GM10266 (cell line): ENCODE results near the gene KRT72.

ENCODE experiments used
- DNase-seq: peaks from one replicate; pipeline ENCODE4 v3.0.0; 2012; ENCODE audit errors: extremely low spot score
- CTCF ChIP-seq: IDR thresholded peaks from 2 replicates; pipeline ENCODE4 v1.5.1; 2012; ENCODE audit warnings: mild to moderate bottlenecking, low read depth; ENCODE audit not compliant: control insufficient read depth, insufficient read depth; ENCODE audit errors: missing control alignments

KRT72 gene

GRCh38 chr12:52606581-52607218 is 5.4 kb upstream of the KRT72 start:
- TF ChIP-seq CTCF = no peak
- no peak for DNase-seq

- no peak for TF ChIP-seq CTCF
- DNase-seq = no peak
These were observed 4.8 kb upstream of the KRT72 start for GRCh38 chr12:52606096-52606495.

- TF ChIP-seq CTCF = no peak
- no peak for DNase-seq
These were observed 4.3 kb upstream of the KRT72 start for GRCh38 chr12:52605542-52605941.

- TF ChIP-seq CTCF = no peak
- DNase-seq = no peak
These were observed 3.6 kb upstream of the KRT72 start for GRCh38 chr12:52604859-52605258.

- TF ChIP-seq CTCF = no peak
- no peak for DNase-seq
These were observed 2.1 kb upstream of the KRT72 start for GRCh38 chr12:52603314-52603713.

- no peak for DNase-seq
- no peak for TF ChIP-seq CTCF
These were observed 1.3 kb upstream of the KRT72 start for GRCh38 chr12:52602552-52602951.

GRCh38 chr12:52601671-52602070 is 408 bp upstream of the KRT72 start:
- no peak for DNase-seq
- TF ChIP-seq CTCF = no peak
